ENCODE results near the gene KLHDC8B. TPM values are rescaled to one million over a fixed set of nuclear protein-coding genes. Genes with fewer than 3 reads are reported as not detected.

Gene KLHDC8B
- total and polyA plus RNA-seq, 2 of the 4 experiments (the other 2 are of a cell fraction): 16.3 to 16.5 TPM

- no peak overlapping the region for H2BK15ac ChIP-seq (ENCODE audit: low read depth, low read length)
- intact Hi-C loops (cut with micrococcal nuclease) (loop anchor here (5.0 kb wide), 1 partner anchor 124 kb away; no protein-coding TSS in a partner anchor), in situ Hi-C loops (cut with MboI; ENCODE audit: low sequenced_read_pairs) (loop anchor here (25.0 kb wide), 1 partner anchor 264 kb away; the partner anchor contains the start of gene NICN1), dilution Hi-C loops (cut with HindIII; ENCODE audit: low sequenced_read_pairs, unreplicated experiment) (no loop called here)
- no peaks in the 10 kb centered on the region for H3K27me3 ChIP-seq (ENCODE audit: control insufficient read depth, insufficient read depth, low read length)
- no peak overlapping the region for H3K18ac ChIP-seq (ENCODE audit: low read depth, low read length)
- H4K5ac ChIP-seq (ENCODE audit: low read depth, low read length): no peak overlapping the region
- no peak for TF ChIP-seq RCOR1 (IDR thresholded peaks at IDR 0.05; ENCODE audit: insufficient replicate concordance, low read length)
- DNase-seq (no peak), ATAC-seq (ENCODE audit: low read depth) (no peak)
- no peak overlapping the region for H2BK120ac ChIP-seq (ENCODE audit: low read depth, low read length)
- H2AK9ac ChIP-seq (replicated peaks; ENCODE audit: low read depth, low read length, poor library complexity): peak overlapping the region; percentile 96
- H3K9me1 ChIP-seq (ENCODE audit: insufficient read depth, low read length): peaks cover 24% of the 10 kb centered on the region
- H2AFZ ChIP-seq (replicated peaks; ENCODE audit: low read length, poor library complexity): peak overlapping the region; percentile 62
- H3K4me2 ChIP-seq (ENCODE audit: low read depth, low read length): peak overlapping the region; percentile 81; the same call in 1 of the 2 replicates
- H4K91ac ChIP-seq (ENCODE audit: insufficient read depth, low read depth, low read length): 0 out of 2 replicates have a peak overlapping the region, but pooled peaks have one; percentile 28
- no peak overlapping the region for H3K9ac ChIP-seq (ENCODE audit: low read depth, low read length)
- peaks cover 23% of the 10 kb centered on the region for H3K4me1 ChIP-seq (ENCODE audit: control insufficient read depth, insufficient read depth, low read length)
- H4K20me1 ChIP-seq (ENCODE audit: insufficient read depth, low read length): no peaks in the 10 kb centered on the region
- H2AK5ac ChIP-seq (ENCODE audit: low read depth, low read length): peak overlapping the region; percentile 58
- WGBS, 2 experiments (ENCODE audit: extremely low coverage in 2 of 2, insufficient read length in 1 of 2): no CpG with 5 or more reads among the region's 3 CpGs
- H3K36me3 ChIP-seq (ENCODE audit: control insufficient read depth, insufficient read depth, low read length): peaks cover 17% of the 10 kb centered on the region; the same call in 1 of the 2 replicates
- H3K27ac ChIP-seq (ENCODE audit: insufficient read depth, low read length): 0 out of 2 replicates have a peak overlapping the region, but pooled peaks have one; percentile 14
- no peak overlapping the region; the same call in 1 of the 2 replicates for H3K14ac ChIP-seq (replicated peaks; ENCODE audit: low read depth, low read length)
- H4K8ac ChIP-seq (ENCODE audit: low read depth in 2 of 2, low read length in 2 of 2): peak overlapping the region in 1 of 2 experiments; percentile 48; a peak in 1 of 4 replicates
- ChIA-PET POLR2A (ENCODE audit: unreplicated experiment) (no interaction called here), CTCF (interaction anchor here (0.5 kb wide), 1 partner anchor 457 kb away, joined by 8 read pairs; no protein-coding TSS in a partner anchor)
- H3K4me3 ChIP-seq (ENCODE audit: insufficient read depth, low read depth, low read length): no peak overlapping the region
- peak overlapping the region; percentile 20; the same call in 1 of the 2 replicates for H2BK20ac ChIP-seq (ENCODE audit: low read depth, low read length)
- no peak overlapping the region for H3K56ac ChIP-seq (ENCODE audit: extremely low read depth, insufficient read depth, low read length)
- peak overlapping the region; percentile 28 for H2BK5ac ChIP-seq (ENCODE audit: low read depth, low read length, poor library complexity, severe bottlenecking)
- H3K23ac ChIP-seq (ENCODE audit: low read depth, low read length): peak overlapping the region; percentile 53; the same call in 1 of the 2 replicates
- peak overlapping the region; percentile 48; the same call in 1 of the 2 replicates for H3K4ac ChIP-seq (ENCODE audit: low read depth, low read length)
- H3K9me3 ChIP-seq (ENCODE audit: control insufficient read depth, insufficient read depth, low read length): no peaks in the 10 kb centered on the region
- peaks cover 12 to 41% of the 10 kb centered on the region in 2 experiments; a peak in 3 of 4 replicates for H3K79me1 ChIP-seq (ENCODE audit: low read depth in 1 of 2, low read length in 2 of 2)
- no TSS peak for BruUV-seq (replicated peaks)
Observed at GRCh38 chr3:49173116-49173791, 1.9 kb downstream of the KLHDC8B start.
